Osteoblast (primary cell): ENCODE measurements around the gene ARHGEF7. TPM values are rescaled to one million over a fixed set of nuclear protein-coding genes. Genes with fewer than 3 reads are reported as not detected.

Experiments
- DNase-seq: peaks from one replicate; pipeline ENCODE4 v3.0.0; 2011; ENCODE audit warnings: low spot score, mixed read lengths; ENCODE audit not compliant: insufficient read length; ENCODE audit errors: missing footprints
- H2AFZ ChIP-seq: 2 replicates; pipeline ENCODE4 v1.6.0; 2011; ENCODE audit warnings: mild to moderate bottlenecking, low read length
- H3K27ac ChIP-seq: 2 replicates; pipeline ENCODE4 v1.5.1; 2011; ENCODE audit warnings: mild to moderate bottlenecking, low read depth, low read length, moderate library complexity
- H3K27me3 ChIP-seq: 2 replicates; pipeline ENCODE4 v1.6.0; 2012; ENCODE audit warnings: mild to moderate bottlenecking, control low read depth, inconsistent platforms, low read length, moderate library complexity; ENCODE audit not compliant: insufficient read depth
- H3K36me3 ChIP-seq: 2 replicates; pipeline ENCODE4 v1.5.1; 2011; ENCODE audit warnings: mild to moderate bottlenecking, low read length, control low read depth, moderate library complexity; ENCODE audit not compliant: insufficient read depth
- H3K4me1 ChIP-seq: 2 replicates; pipeline ENCODE4 v1.5.1; 2011; ENCODE audit warnings: mild to moderate bottlenecking, low read length, control low read depth, moderate library complexity; ENCODE audit not compliant: insufficient read depth
- H3K4me2 ChIP-seq: 2 replicates; pipeline ENCODE4 v1.6.0; 2011; ENCODE audit warnings: mild to moderate bottlenecking, low read length; ENCODE audit not compliant: insufficient read depth
- H3K4me3 ChIP-seq: fragments of 200-600 bp; sonication (generic); 3 replicates; pipeline ENCODE4 v1.5.1; 2012; ENCODE audit warnings: mild to moderate bottlenecking, low read length, inconsistent platforms; ENCODE audit not compliant: insufficient read depth
- H3K79me2 ChIP-seq: 2 replicates; pipeline ENCODE4 v1.6.0; 2012; ENCODE audit warnings: mild to moderate bottlenecking, low read length, control low read depth, inconsistent platforms; ENCODE audit not compliant: insufficient read depth
- H3K9me3 ChIP-seq: 2 replicates; pipeline ENCODE4 v1.5.1; 2011; ENCODE audit warnings: low read depth, low read length, control low read depth
- H4K20me1 ChIP-seq: 2 replicates; pipeline ENCODE4 v1.6.0; 2012; ENCODE audit warnings: mild to moderate bottlenecking, low read length, control low read depth; ENCODE audit not compliant: insufficient read depth
- CTCF ChIP-seq: IDR thresholded peaks from 2 replicates; pipeline ENCODE4 v1.5.1; 2011; ENCODE audit warnings: mild to moderate bottlenecking, low read depth, low read length, moderate library complexity; ENCODE audit errors: extremely low read depth
- total RNA-seq: library from RNA; depleted of rRNA; stranded (reverse); fragments of >200 nt; gene quantifications from 2 replicates; pipeline ENCODE4 v1.2.3, GENCODE V29; 2012

Gene ARHGEF7
- total RNA-seq, 1 donor = 27.5 TPM

- Histone ChIP-seq H3K4me1 (no peaks in the 10 kb centered on the region), H3K27me3 (no peaks in the 10 kb centered on the region), H4K20me1 (no peaks in the 10 kb centered on the region), H3K27ac (no peak overlapping the region), H2AFZ (no peak overlapping the region), H3K4me3 (no peak overlapping the region), H3K79me2 (no peaks in the 10 kb centered on the region), H3K4me2 (no peak overlapping the region), H3K36me3 (no peaks in the 10 kb centered on the region), H3K9me3 (no peaks in the 10 kb centered on the region)
- no peak for DNase-seq
- TF ChIP-seq CTCF = no peak
Observed at GRCh38 chr13:111324736-111325135, 209.6 kb downstream of the ARHGEF7 start.

GRCh38 chr13:111325146-111325890, 210.2 kb downstream of the ARHGEF7 start:
- Histone ChIP-seq H3K27me3 (no peaks in the 10 kb centered on the region), H4K20me1 (no peaks in the 10 kb centered on the region), H3K36me3 (no peaks in the 10 kb centered on the region), H3K27ac (no peak overlapping the region), H3K9me3 (no peaks in the 10 kb centered on the region), H3K4me1 (no peaks in the 10 kb centered on the region), H3K79me2 (no peaks in the 10 kb centered on the region), H3K4me2 (no peak overlapping the region), H2AFZ (no peak overlapping the region), H3K4me3 (no peak overlapping the region)
- no peak for TF ChIP-seq CTCF
- peak; percentile 91 for DNase-seq

- Histone ChIP-seq H3K36me3 (no peaks in the 10 kb centered on the region), H3K79me2 (no peaks in the 10 kb centered on the region), H3K4me1 (no peaks in the 10 kb centered on the region), H3K4me3 (no peak overlapping the region), H2AFZ (no peak overlapping the region), H3K4me2 (no peak overlapping the region), H4K20me1 (no peaks in the 10 kb centered on the region), H3K27me3 (no peaks in the 10 kb centered on the region), H3K9me3 (no peaks in the 10 kb centered on the region), H3K27ac (no peak overlapping the region)
- no peak for TF ChIP-seq CTCF
- no peak for DNase-seq
Observed at GRCh38 chr13:111325941-111326620, 211.0 kb downstream of the ARHGEF7 start.

- no peak overlapping the region for H2AFZ ChIP-seq
- H3K4me3 ChIP-seq = no peak overlapping the region
- no peaks in the 10 kb centered on the region for H3K79me2 ChIP-seq
- H3K36me3 ChIP-seq = no peaks in the 10 kb centered on the region
- TF ChIP-seq CTCF = no peak
- DNase-seq = no peak
- no peaks in the 10 kb centered on the region for H3K9me3 ChIP-seq
- no peaks in the 10 kb centered on the region for H3K4me1 ChIP-seq
- H4K20me1 ChIP-seq = no peaks in the 10 kb centered on the region
- H3K27me3 ChIP-seq = no peaks in the 10 kb centered on the region
- no peak overlapping the region for H3K27ac ChIP-seq
- no peak overlapping the region for H3K4me2 ChIP-seq
Observed at GRCh38 chr13:111326621-111326965, 211.5 kb downstream of the ARHGEF7 start.
